ENCODE data around the gene MRPS34. TPM values are rescaled to one million over a fixed set of nuclear protein-coding genes. Genes with fewer than 3 reads are reported as not detected.
"Not testable (repeated sequence)": the region's sequence is repeated elsewhere in the genome, so short reads cannot be mapped to it uniquely, and the experiment has no call there.

MRPS34 gene
- 23.5 TPM for total RNA-seq

DNA sequence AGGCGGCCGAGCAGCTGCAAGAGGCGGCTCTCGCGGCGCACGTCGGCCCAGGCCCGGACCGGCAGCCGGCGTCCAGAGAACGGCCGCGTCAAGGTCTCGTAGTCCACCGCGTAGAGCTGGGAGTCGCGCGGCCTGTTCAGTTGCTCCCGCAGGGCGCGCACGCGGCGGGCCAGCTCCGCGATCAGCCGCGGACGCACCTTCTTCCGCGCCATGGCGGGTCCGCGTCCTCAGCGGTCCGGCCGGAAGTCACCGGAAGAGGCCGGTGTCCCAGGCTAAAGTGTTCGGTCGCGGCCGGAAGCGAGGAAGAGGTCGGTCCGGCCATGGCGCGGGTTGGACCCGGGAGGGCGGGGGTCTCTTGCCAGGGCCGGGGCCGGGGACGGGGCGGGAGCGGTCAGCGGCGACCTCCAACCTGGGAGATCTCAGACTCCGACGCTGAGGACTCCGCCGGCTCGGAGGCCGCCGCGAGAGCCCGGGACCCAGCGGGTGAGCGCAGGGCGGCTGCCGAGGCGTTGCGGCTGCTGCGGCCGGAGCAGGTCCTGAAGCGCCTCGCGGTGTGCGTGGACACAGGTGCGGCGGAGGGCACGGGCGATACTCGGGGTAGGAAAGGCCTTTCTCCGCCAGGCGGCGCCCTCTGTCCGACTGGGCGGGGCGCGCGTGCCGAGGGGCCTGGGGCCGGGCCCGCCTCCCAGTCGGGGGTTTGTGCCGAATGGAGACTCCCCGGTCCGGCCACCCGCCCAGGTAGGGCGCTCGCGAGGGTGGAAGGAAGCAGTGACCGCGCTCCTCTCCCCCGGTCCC is at the start of gene MRPS34:
Gene MRPS34, minus strand, starts transcription at position 227 of the 795 bp plus-strand sequence. Its CDS starts 15 bp downstream, at position 212.
- peak; percentile 57 for DNase-seq

- no peak for DNase-seq
Observed at GRCh38 chr16:1821861-1822611, 49.1 kb upstream of the MRPS34 start.

DNA sequence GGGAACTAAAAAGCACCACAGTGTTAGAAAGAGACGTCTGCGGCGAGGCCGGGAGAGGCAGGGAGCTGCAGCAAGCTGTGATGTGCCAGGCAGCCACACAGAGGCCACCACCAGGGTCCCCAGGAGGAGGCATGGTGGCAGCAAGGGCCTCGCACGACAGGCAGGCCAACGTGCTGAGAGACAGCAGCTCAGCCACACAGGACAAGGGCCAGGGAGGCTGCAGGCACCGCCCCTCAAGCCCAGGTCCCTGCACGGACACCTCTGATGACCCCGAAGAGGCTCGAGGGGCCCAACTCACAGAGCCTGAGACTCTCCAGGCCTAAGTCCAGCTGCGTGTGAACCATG is 48.0 kb upstream of the MRPS34 start:
- DNase-seq, result no peak

DNA sequence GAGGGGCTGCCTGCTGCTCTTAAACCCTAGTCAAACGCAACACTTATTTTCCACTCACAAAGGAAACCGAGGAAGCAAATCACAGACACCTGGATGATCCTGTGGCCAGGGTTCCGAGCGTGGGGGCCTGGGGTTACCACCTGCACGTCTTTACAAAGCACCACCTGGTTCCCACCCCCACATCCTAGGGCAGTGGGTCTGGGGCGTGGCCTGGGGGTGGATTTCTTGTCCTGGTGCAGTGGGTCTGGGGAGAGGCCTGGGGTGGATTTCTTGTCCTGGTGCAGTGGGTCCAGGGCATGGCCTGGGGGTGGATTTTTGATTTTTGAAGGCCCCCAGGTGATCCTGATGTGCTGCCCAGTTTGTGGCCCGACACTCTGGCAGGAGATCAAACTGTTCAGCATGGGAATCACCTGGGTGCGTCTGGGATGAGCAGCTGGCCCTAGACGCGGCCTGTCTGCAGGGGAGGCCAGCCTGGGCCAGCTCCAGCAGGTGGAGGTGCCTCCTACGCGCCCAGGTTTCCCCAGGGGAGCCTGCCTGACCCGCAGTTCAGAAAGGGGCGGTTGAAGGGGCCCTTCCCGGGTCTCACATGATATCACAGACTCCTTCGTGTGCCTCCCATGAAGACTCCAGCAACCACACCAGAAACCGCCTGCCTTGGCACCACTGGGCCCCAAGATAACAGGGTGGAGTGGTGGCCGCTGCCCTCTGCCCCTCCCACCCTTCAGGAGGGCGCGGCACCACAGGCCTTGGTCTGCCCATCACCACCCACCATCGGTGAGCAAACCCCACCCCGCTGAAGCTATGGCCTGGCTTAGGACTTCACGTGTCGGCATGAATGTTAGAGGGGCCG is 47.4 kb upstream of the MRPS34 start:
- DNase-seq, result no peak

- DNase-seq, result no peak
Observed at GRCh38 chr16:1819611-1820010, 46.7 kb upstream of the MRPS34 start.

DNA sequence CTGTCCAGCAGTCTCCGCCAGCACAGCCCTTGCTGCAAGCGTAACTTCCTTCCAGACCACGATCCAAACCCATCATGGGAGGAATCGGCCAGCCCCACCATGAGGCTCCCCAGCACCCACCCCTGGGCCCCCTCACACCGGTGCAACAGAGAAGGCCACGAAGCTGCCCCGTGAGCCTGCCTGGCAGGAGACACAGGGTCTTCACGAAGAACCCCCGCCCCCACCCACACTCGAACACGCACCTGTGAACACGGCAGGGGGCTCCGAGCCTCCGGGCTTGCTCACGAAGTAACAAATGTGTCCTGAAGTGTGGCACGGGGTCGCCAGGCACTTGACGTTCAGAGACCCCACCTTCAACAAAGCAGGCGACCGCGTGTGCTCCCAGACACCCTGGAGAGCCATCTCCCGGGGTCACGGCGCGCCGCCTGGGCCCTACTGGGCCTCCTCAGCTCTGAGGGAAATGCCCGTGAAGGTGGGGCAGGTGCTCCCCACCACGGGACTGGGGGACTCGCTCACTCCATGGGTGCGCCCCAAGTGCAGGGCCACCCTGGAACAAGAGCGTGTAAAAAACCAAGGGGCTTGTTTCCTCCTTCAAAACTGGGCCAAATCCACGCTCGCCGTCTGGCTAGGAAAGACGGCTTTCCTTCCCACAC is 46.1 kb upstream of the MRPS34 start:
- no peak for DNase-seq

GRCh38 chr16:1818204-1818872 is 45.4 kb upstream of the MRPS34 start:
- DNase-seq, result no peak

DNA sequence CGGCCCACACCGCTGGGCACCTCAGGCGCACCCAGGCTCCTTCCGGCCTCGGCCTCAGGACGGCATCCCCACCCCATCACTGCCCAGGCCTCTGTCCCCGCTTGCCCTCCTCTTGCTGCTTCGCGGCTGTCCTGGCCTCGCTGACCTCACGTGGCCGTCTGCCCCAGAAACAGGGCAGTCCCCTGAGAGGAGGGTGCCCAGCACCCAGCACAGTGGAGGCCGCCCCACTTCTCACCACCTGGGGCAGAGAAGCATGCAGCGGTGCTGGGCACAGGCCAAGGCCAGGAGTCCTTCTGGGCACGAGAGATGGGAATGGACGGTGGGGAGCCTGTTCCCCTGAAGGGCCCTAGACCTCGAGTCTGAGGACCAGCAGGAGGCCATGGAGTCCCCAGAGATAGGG is 44.8 kb upstream of the MRPS34 start:
- DNase-seq, result no peak

- DNase-seq, result no peak
Observed at GRCh38 chr16:1817276-1817589, 44.3 kb upstream of the MRPS34 start.

- no peak for DNase-seq
Observed at GRCh38 chr16:1816396-1817275, 43.7 kb upstream of the MRPS34 start.

GRCh38 chr16:1815461-1815860 is 42.5 kb upstream of the MRPS34 start:
- no peak for DNase-seq

GRCh38 chr16:1812732-1813163 is 39.8 kb upstream of the MRPS34 start:
- DNase-seq, result no peak

GRCh38 chr16:1810536-1810935 is 37.6 kb upstream of the MRPS34 start:
- no peak for DNase-seq

DNA sequence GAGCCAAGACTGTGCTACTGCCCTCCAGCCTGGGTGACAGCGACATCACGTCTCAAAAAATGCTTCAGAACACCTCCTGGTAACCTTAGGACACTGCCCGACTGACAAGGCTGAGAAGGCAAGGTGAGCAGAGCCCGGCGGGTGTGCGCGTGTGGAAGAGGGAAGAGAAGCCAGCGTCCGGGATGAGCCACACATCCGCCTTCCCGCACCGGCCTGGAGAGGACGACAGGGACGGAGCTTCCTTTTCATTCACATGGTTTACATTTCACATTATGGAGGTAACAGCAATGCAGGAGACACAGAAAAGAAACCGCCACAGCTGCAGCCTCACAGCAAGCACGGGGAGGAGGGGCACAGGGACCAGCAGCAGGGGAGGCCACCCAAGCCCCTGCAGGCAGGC is 37.2 kb upstream of the MRPS34 start:
- no peak for DNase-seq

GRCh38 chr16:1809281-1809801 is 36.4 kb upstream of the MRPS34 start:
- DNase-seq, result no peak

GRCh38 chr16:1808691-1809090 is 35.8 kb upstream of the MRPS34 start:
- no peak for DNase-seq

GRCh38 chr16:1807626-1808025 is 34.7 kb upstream of the MRPS34 start:
- DNase-seq, result no peak

- DNase-seq, result no peak
Observed at GRCh38 chr16:1800701-1801100, 27.8 kb upstream of the MRPS34 start.

GRCh38 chr16:1799263-1799662 is 26.3 kb upstream of the MRPS34 start:
- DNase-seq, result not testable (repeated sequence)

DNA sequence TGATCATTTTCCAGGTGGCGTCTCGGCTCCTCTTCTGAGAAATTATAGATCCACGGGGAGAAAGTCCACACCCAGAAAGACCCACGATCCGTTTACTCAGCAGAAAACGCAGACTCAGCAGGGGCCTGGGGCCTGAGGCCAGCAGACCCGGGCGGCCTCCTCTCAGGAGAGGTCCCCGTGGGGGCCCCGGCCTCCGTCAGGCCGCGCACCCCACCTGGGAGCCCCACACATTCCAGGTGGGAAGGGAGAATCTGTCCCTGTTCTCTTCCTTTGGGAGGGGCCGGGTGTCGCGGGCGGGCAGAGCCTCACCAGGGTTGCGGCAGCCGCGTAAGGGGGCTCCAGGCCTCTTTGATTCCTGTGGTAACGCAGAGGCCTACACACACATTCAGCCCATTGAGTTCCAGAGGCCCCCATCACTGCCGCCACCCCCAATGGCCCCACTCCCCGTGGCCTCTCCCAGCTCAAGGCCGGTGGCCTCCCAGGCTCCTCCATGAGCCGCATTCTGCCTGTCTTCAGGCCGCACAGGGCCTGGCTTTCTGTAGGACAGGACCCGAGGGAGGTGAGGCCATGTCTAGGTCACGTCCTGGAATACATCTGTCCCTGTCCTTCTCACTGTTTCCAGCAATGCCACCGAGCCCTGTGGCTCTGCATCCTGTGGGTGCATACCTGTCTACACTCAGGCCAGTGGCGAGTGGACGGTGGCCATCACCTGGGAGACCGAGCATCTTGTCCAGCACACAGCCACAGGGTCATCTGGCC is 22.2 kb upstream of the MRPS34 start:
- DNase-seq, result no peak

Data from skin of body (tissue), 2 donors.